Pulmonary artery endothelial cell (primary cell): ENCODE measurements around the gene CXCL8. TPM values are rescaled to one million over a fixed set of nuclear protein-coding genes. Genes with fewer than 3 reads are reported as not detected.

ENCODE experiments used
- total RNA-seq: library from RNA; depleted of rRNA; stranded (reverse); fragments of >200 nt; gene quantifications from 2 replicates; pipeline ENCODE4 v1.2.3, GENCODE V29; 2014

The CXCL8 gene
- total RNA-seq, 1 donor from 2014 or later: 311 TPM

Other genes starting within 250 kb of the CXCL8 start
- gene RASSF6, start 120.1 kb upstream of the CXCL8 start, total RNA-seq: not detected in 2 replicates
- 3.0 and 18.3 TPM in 2 replicates for gene CXCL6, start 96.1 kb downstream of the CXCL8 start, total RNA-seq
- 1.1 TPM in 1 of 2 replicates, not detected in the other for gene PF4V1, start 112.7 kb downstream of the CXCL8 start, total RNA-seq
- 53.3 and 90.8 TPM in 2 replicates for gene CXCL1, start 128.8 kb downstream of the CXCL8 start, total RNA-seq
- 0.18 TPM in 1 of 2 replicates, not detected in the other for gene PF4, start 241.5 kb downstream of the CXCL8 start, total RNA-seq
- gene PPBP, start 247.6 kb downstream of the CXCL8 start, total RNA-seq: not detected in 2 replicates